RWPE2 (cell line): ENCODE results near the gene PLIN4.
A peak's percentile ranks its signal among the peaks of the same experiment; 100 is the strongest.

Source experiments
- ATAC-seq: fragments of 200-7000 bp; cut with Tn5 transposase; 3 replicates; pipeline ENCODE4 v1.9.1; 2021; ENCODE audit warnings: low read depth
- DNase-seq: peaks from one replicate; pipeline ENCODE4 v3.0.0-alpha.2; 2020; ENCODE audit warnings: low spot score
- H3K27ac ChIP-seq: fragments of 450-650 bp; 2 replicates; pipeline ENCODE4 v1.5.1; 2017; ENCODE audit warnings: mild to moderate bottlenecking; ENCODE audit not compliant: poor library complexity, severe bottlenecking
- H3K27me3 ChIP-seq: fragments of 250-450 bp; sonication (Bioruptor Pico); 2 replicates; pipeline ENCODE4 v1.5.1; 2021; ENCODE audit warnings: mild to moderate bottlenecking, moderate library complexity; ENCODE audit not compliant: insufficient read depth, poor library complexity, severe bottlenecking
- H3K36me3 ChIP-seq: fragments of 250-450 bp; sonication (Bioruptor Pico); 2 replicates; pipeline ENCODE4 v1.5.1; 2020; ENCODE audit warnings: low read depth, mild to moderate bottlenecking, moderate library complexity
- H3K4me1 ChIP-seq: fragments of 250-450 bp; sonication (Bioruptor Pico); 2 replicates; pipeline ENCODE4 v1.5.1; 2021; ENCODE audit warnings: mild to moderate bottlenecking, moderate library complexity; ENCODE audit not compliant: insufficient read depth, poor library complexity, severe bottlenecking
- H3K4me3 ChIP-seq: fragments of 250-450 bp; sonication (Bioruptor Pico); 2 replicates; pipeline ENCODE4 v1.5.1; 2021; ENCODE audit warnings: mild to moderate bottlenecking, moderate library complexity; ENCODE audit not compliant: severe bottlenecking
- H3K9me3 ChIP-seq: fragments of 250-450 bp; sonication (Bioruptor Pico); 2 replicates; pipeline ENCODE4 v1.5.1; 2021; ENCODE audit warnings: mild to moderate bottlenecking, moderate library complexity; ENCODE audit not compliant: severe bottlenecking
- CTCF ChIP-seq: fragments of 450-650 bp; IDR thresholded peaks from one replicate; pipeline ENCODE4 v1.5.1; 2017; ENCODE audit warnings: mild to moderate bottlenecking, moderate library complexity; ENCODE audit not compliant: poor library complexity, severe bottlenecking

Gene PLIN4

GRCh38 chr19:4550479-4551050 lies 32.3 kb upstream of the PLIN4 start:
- ATAC-seq (no peak), DNase-seq (no peak)
- H3K4me3 ChIP-seq: no peak overlapping the region
- no peak for TF ChIP-seq CTCF
- no peaks in the 10 kb centered on the region for H3K36me3 ChIP-seq
- no peaks in the 10 kb centered on the region for H3K4me1 ChIP-seq
- H3K27ac ChIP-seq: no peak overlapping the region
- H3K9me3 ChIP-seq: no peaks in the 10 kb centered on the region
- no peaks in the 10 kb centered on the region for H3K27me3 ChIP-seq

- no peak for ATAC-seq
- no peak for TF ChIP-seq CTCF
- no peaks in the 10 kb centered on the region for H3K36me3 ChIP-seq
Measured at GRCh38 chr19:4550018-4550417, 31.7 kb upstream of the PLIN4 start.

GRCh38 chr19:4548238-4548584 lies 29.9 kb upstream of the PLIN4 start:
- H3K9me3 ChIP-seq: no peaks in the 10 kb centered on the region
- no peak overlapping the region for H3K27ac ChIP-seq
- no peak for DNase-seq
- no peaks in the 10 kb centered on the region for H3K4me1 ChIP-seq
- TF ChIP-seq CTCF: no peak
- no peaks in the 10 kb centered on the region for H3K36me3 ChIP-seq
- H3K4me3 ChIP-seq: no peak overlapping the region
- no peak for ATAC-seq
- no peaks in the 10 kb centered on the region for H3K27me3 ChIP-seq

More at GRCh38 chr19:4550018-4550417, 31.7 kb upstream of the PLIN4 start:
- H3K4me3 ChIP-seq: no peak overlapping the region
- H3K4me1 ChIP-seq: no peaks in the 10 kb centered on the region
- H3K27me3 ChIP-seq: no peaks in the 10 kb centered on the region
- no peaks in the 10 kb centered on the region for H3K9me3 ChIP-seq
- no peak overlapping the region for H3K27ac ChIP-seq
- no peak for DNase-seq

GRCh38 chr19:4547303-4548237 lies 29.3 kb upstream of the PLIN4 start:
- H3K4me3 ChIP-seq: no peak overlapping the region
- no peaks in the 10 kb centered on the region for H3K36me3 ChIP-seq
- no peaks in the 10 kb centered on the region for H3K9me3 ChIP-seq
- TF ChIP-seq CTCF: peak; percentile 34
- no peaks in the 10 kb centered on the region for H3K4me1 ChIP-seq
- ATAC-seq (no peak), DNase-seq (no peak)
- H3K27ac ChIP-seq: no peak overlapping the region
- H3K27me3 ChIP-seq: no peaks in the 10 kb centered on the region
